PC-9 (cell line): Measurements from ENCODE around the gene GDPD5. TPM values are rescaled to one million over a fixed set of nuclear protein-coding genes. Genes with fewer than 3 reads are reported as not detected.

ENCODE experiments used
- BruUV-seq: library from RNA; stranded (reverse); fragments of 400-500 nt; replicated peaks from 2 replicates; lab custom pipeline; 2021; lab: Mats Ljungman, UMichigan
- CTCF ChIA-PET: fragments of 300-600 bp; sonication (Branson Sonifier 250); formaldehyde crosslinking; loops from one replicate; lab custom pipeline; 2022; ENCODE audit warnings: antibody characterized with exemption; lab: Charles Lee
- POLR2A ChIA-PET: fragments of 300-600 bp; sonication (Branson Sonifier 250); formaldehyde crosslinking; loops from one replicate; lab custom pipeline; 2022; ENCODE audit warnings: antibody characterized with exemption; ENCODE audit not compliant: unreplicated experiment; lab: Charles Lee
- DNase-seq, 2 experiments: peaks; one replicate each; pipeline versions ENCODE4 v3.0.0 to v3.0.0-alpha.2; 2015 to 2022; ENCODE audit warnings: mixed read lengths in 1 of 2
- H2AFZ ChIP-seq: fragments of 200-600 bp; sonication (generic); 2 replicates; pipeline ENCODE4 v1.8.1; 2017; ENCODE audit warnings: antibody characterized with exemption
- H3F3A ChIP-seq: fragments of 200-600 bp; sonication (generic); 2 replicates; pipeline ENCODE4 v1.8.1; 2017; ENCODE audit warnings: antibody characterized with exemption, mild to moderate bottlenecking, low read depth; ENCODE audit not compliant: insufficient read depth
- H3K27ac ChIP-seq: fragments of 200-600 bp; sonication (generic); 2 replicates; pipeline ENCODE4 v1.6.1; 2016; ENCODE audit warnings: mixed run types
- H3K27me3 ChIP-seq: fragments of 200-600 bp; sonication (generic); 2 replicates; pipeline ENCODE4 v1.6.1; 2016; ENCODE audit warnings: low read depth, mixed run types; ENCODE audit not compliant: insufficient read depth
- H3K36me3 ChIP-seq: fragments of 200-600 bp; sonication (generic); 2 replicates; pipeline ENCODE4 v1.6.1; 2016; ENCODE audit warnings: low read depth, mixed run types
- H3K4me1 ChIP-seq: fragments of 200-600 bp; sonication (generic); replicated peaks from 2 replicates; pipeline ENCODE4 v1.6.1; 2016; ENCODE audit warnings: mixed run types; ENCODE audit not compliant: insufficient read depth
- H3K4me2 ChIP-seq: fragments of 200-600 bp; sonication (generic); 2 replicates; pipeline ENCODE4 v1.6.1; 2017; ENCODE audit warnings: mixed run types
- H3K4me3 ChIP-seq: fragments of 200-600 bp; sonication (generic); 2 replicates; pipeline ENCODE4 v1.6.1; 2016; ENCODE audit warnings: mixed run types
- H3K79me2 ChIP-seq: fragments of 200-600 bp; sonication (generic); 2 replicates; pipeline ENCODE4 v1.6.1; 2017; ENCODE audit warnings: low read depth, mixed run types
- H3K9me2 ChIP-seq: fragments of 200-600 bp; sonication (generic); 2 replicates; pipeline ENCODE4 v1.8.1; 2017; ENCODE audit warnings: mild to moderate bottlenecking; ENCODE audit not compliant: insufficient read depth
- H3K9me3 ChIP-seq: fragments of 200-600 bp; sonication (generic); 2 replicates; pipeline ENCODE4 v1.8.1; 2016; ENCODE audit warnings: low read depth; ENCODE audit not compliant: insufficient read depth
- H4K20me1 ChIP-seq: fragments of 200-600 bp; sonication (generic); 2 replicates; pipeline ENCODE4 v1.8.1; 2017; ENCODE audit not compliant: insufficient read depth
- EZH2 ChIP-seq: fragments of 200-600 bp; sonication (generic); IDR thresholded peaks from 2 replicates; pipeline ENCODE4 v1.8.0; 2017; ENCODE audit warnings: antibody characterized with exemption, low read depth
- intact Hi-C: fragments of 100-400 bp; cut with micrococcal nuclease; formaldehyde crosslinking; loops from one replicate; pipeline ENCODE4 v1.10.0; 2022; ENCODE audit not compliant: unreplicated experiment
- total RNA-seq: library from RNA; stranded (reverse); gene quantifications from 2 replicates; pipeline ENCODE4 v1.2.3, GENCODE V29; 2021
- TF ChIP-seq, protein P1 (sequence below): fragments of 200-600 bp; sonication (generic); conservative IDR thresholded peaks from 2 replicates; pipeline ENCODE4 v1.6.1; 2017; ENCODE audit warnings: mixed run types, antibody characterized with exemption, mild to moderate bottlenecking, moderate library complexity

GDPD5 gene
- total RNA-seq, 1 experiment from 2014 or later = 7.9 TPM

DNA sequence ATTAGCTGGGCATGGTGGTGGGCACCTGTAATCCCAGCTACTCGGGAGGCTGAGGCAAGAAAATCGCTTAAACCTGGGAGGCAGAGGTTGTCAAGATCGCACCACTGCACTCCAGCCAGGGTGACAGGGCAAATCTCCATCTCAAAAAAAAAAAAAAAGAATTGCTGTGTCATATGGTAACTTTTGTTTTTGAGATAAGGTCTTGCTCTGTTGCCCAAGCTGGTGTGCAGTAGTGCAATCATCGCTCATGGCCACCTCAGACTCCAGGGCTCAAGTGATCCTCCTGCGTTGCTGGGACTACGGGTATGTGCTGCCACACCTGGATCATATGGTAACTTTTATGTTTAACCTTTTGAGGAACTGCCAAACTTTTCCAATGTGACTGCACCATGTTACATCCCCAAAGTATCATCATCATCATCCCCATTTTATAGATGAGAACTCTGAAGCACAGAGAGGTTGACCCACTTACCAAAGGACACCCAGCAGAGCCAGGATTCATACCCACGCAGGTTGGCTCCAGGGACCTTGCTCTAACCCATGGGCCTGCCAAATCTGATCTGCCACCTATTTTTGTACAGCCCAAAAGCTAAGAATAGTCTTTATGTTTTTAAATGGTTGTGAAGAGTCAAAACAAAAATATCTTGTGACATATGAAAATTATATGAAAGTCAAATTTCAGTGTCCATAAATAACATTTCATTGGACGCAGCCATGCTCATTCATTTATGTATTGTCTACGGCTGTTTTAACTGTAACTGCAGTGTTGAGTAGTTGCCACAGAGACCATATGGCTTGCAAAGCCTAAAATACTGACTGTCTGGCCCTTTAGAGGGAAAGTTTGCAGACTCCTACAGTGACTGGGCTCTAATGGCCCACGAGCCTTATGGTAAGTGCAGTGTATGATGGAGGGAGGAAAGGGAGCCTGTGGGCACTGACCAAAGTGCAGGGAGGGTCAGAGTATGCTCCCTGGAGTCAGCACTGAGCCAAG is 45.3 kb downstream of the GDPD5 start:
- Histone ChIP-seq H3K4me3 (no peak overlapping the region), H2AFZ (no peak overlapping the region), H3K9me3 (no peaks in the 10 kb centered on the region), H3K79me2 (no peaks in the 10 kb centered on the region), H3K27me3 (no peaks in the 10 kb centered on the region), H3K36me3 (no peaks in the 10 kb centered on the region), H3K4me1 (no peaks in the 10 kb centered on the region), H3K27ac (no peak overlapping the region), H4K20me1 (no peaks in the 10 kb centered on the region), H3K4me2 (no peak overlapping the region), H3K9me2 (no peaks in the 10 kb centered on the region), H3F3A (no peaks in the 10 kb centered on the region; the same call in 1 of the 2 replicates)
- intact Hi-C loops = no loop called here
- no TSS peak for BruUV-seq
- POLR2A ChIA-PET = no interaction called here
- DNase-seq = no peak
- TF ChIP-seq EZH2 = no peak
- TF ChIP-seq, protein P1, sequence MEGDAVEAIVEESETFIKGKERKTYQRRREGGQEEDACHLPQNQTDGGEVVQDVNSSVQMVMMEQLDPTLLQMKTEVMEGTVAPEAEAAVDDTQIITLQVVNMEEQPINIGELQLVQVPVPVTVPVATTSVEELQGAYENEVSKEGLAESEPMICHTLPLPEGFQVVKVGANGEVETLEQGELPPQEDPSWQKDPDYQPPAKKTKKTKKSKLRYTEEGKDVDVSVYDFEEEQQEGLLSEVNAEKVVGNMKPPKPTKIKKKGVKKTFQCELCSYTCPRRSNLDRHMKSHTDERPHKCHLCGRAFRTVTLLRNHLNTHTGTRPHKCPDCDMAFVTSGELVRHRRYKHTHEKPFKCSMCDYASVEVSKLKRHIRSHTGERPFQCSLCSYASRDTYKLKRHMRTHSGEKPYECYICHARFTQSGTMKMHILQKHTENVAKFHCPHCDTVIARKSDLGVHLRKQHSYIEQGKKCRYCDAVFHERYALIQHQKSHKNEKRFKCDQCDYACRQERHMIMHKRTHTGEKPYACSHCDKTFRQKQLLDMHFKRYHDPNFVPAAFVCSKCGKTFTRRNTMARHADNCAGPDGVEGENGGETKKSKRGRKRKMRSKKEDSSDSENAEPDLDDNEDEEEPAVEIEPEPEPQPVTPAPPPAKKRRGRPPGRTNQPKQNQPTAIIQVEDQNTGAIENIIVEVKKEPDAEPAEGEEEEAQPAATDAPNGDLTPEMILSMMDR = no peak
- CTCF ChIA-PET = interaction anchor here (0.6 to 0.7 kb wide), 2 partner anchors 9 to 10 kb away, joined by 3 to 6 read pairs; no protein-coding TSS in a partner anchor

DNA sequence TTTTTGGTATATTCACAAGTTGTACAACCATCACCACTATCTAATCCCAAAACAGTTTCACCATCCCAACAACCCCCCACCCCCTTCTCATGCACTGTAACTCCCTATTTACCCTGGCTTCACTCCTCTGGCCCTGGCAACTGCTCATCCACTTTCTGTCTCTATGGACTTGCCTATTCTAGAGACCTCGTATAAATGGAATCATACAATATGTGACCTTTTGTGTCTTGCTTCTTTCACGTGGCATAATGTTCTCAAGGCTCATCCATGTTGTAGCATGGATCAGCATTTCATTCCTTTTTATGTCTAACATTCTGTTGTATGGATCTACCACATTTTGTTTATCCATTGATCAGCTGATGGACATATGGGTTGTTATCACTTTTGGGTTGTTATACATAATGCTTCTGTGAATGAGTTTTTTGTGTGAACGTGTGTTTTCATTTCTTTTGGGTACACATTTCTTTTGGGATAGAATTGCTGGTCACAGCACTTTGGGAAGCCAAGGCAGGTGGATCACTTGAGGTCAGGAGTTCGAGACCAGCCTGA is 46.1 kb downstream of the GDPD5 start:
- Histone ChIP-seq H3K36me3 (no peaks in the 10 kb centered on the region), H3K27me3 (no peaks in the 10 kb centered on the region), H3K4me3 (no peak overlapping the region), H2AFZ (no peak overlapping the region), H3K27ac (no peak overlapping the region), H3K4me1 (no peaks in the 10 kb centered on the region), H3K9me3 (no peaks in the 10 kb centered on the region), H4K20me1 (no peaks in the 10 kb centered on the region), H3K79me2 (no peaks in the 10 kb centered on the region), H3K4me2 (no peak overlapping the region), H3K9me2 (no peaks in the 10 kb centered on the region), H3F3A (no peaks in the 10 kb centered on the region; the same call in 1 of the 2 replicates)
- intact Hi-C loops = no loop called here
- ChIA-PET CTCF (interaction anchor here (0.7 kb wide), 1 partner anchor 10 kb away, joined by 6 read pairs; no protein-coding TSS in a partner anchor), POLR2A (no interaction called here)
- TF ChIP-seq, protein P1 = no peak
- TF ChIP-seq EZH2 = no peak
- no peak for DNase-seq
- no TSS peak for BruUV-seq

DNA sequence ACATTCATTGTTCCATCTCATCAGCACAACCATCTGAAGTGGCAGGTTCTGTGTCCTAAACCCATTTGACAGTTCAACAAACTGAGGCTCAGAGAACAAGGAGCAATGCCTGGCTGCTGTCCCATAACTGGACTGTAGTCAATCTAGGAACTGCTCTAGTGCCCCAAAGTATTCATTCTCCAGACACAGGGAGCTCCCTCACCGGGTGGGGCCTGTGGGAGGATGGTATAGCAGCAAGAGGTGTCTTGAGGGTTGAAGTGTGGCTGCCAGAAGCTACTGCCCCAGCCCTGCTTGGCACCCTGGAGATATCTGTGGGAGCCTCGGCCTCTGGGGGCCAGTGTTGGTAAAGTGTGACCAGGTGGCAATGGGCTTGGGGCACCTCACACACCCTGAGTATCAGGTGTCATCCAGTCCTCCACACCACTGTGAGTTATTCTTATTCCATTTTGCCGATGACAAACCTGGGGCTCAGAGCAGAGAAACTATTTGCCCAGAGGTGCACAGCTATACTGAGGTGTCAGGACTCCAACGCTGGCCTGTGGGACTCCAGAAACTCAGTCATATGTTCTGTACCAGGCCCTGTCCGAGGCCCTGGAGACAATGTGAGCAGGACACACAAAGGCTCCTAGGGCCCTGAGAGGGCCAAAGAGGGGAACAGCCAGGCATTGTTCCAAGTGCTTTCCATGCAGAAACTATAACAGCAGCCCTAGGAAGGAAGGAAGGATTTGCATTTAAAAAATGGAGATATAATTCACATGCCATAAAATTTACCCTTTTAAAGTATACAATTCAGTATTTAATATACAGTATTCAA is 46.8 kb downstream of the GDPD5 start:
- BruUV-seq = no TSS peak
- no peaks in the 10 kb centered on the region; the same call in 1 of the 2 replicates for H3F3A ChIP-seq
- H3K4me2 ChIP-seq = no peak overlapping the region
- TF ChIP-seq, protein P1 = no peak
- no peak for TF ChIP-seq EZH2
- H3K36me3 ChIP-seq = no peaks in the 10 kb centered on the region
- no peaks in the 10 kb centered on the region for H3K27me3 ChIP-seq
- H3K4me3 ChIP-seq = no peak overlapping the region
- DNase-seq = no peak
- CTCF ChIA-PET = no interaction called here
- H3K9me2 ChIP-seq = no peaks in the 10 kb centered on the region
- intact Hi-C loops = no loop called here
- H3K4me1 ChIP-seq = no peaks in the 10 kb centered on the region
- POLR2A ChIA-PET = interaction anchor here (0.6 kb wide), 1 partner anchor 92 kb away, joined by 4 read pairs; no protein-coding TSS in a partner anchor
- H3K27ac ChIP-seq = no peak overlapping the region
- H2AFZ ChIP-seq = no peak overlapping the region
- no peaks in the 10 kb centered on the region for H4K20me1 ChIP-seq
- no peaks in the 10 kb centered on the region for H3K9me3 ChIP-seq
- H3K79me2 ChIP-seq = no peaks in the 10 kb centered on the region
